Measurements from ENCODE around the gene BMP7. TPM values are rescaled to one million over a fixed set of nuclear protein-coding genes. Genes with fewer than 3 reads are reported as not detected.

The BMP7 gene
- total and polyA plus RNA-seq, 2 of the 13 experiments (the other 11 are each of a cell fraction or from before 2014, with no cell fraction given): not detected

GRCh38 chr20:57298457-57298856, 32.0 kb upstream of the BMP7 start:
- H2AFZ ChIP-seq (ENCODE audit: low read length): no peak overlapping the region
- TF ChIP-seq TERF1 (CRISPR knock-in tag; IDR thresholded peaks at IDR 0.05) (no peak), ZNF280D (CRISPR knock-in tag; IDR thresholded peaks at IDR 0.05) (no peak), REL (CRISPR knock-in tag; conservative IDR thresholded peaks at IDR 0.05) (no peak), CEBPB (IDR thresholded peaks at IDR 0.05; ENCODE audit: borderline replicate concordance, low read depth, low read length) (peak; percentile 38; the same call in 1 of the 2 replicates), SAP130 (CRISPR knock-in tag; IDR thresholded peaks at IDR 0.05; ENCODE audit: low read depth) (no peak), SMAD3 (CRISPR knock-in tag; IDR thresholded peaks at IDR 0.05) (no peak), DZIP1 (CRISPR knock-in tag; IDR thresholded peaks at IDR 0.05) (no peak), HNRNPLL (IDR thresholded peaks at IDR 0.05; ENCODE audit: low read depth, low read length, poor library complexity, severe bottlenecking) (no peak), ATF7 (IDR thresholded peaks at IDR 0.05) (peak; percentile 56), ATF7 (CRISPR knock-in tag; IDR thresholded peaks at IDR 0.05) (no peak)
- POLR2A ChIA-PET: no interaction called here
- DNase-seq (ENCODE audit: low spot score) (no peak), ATAC-seq (no peak), FAIRE-seq (no peak)
- H3K79me2 ChIP-seq (ENCODE audit: insufficient read depth, low read length): no peaks in the 10 kb centered on the region
- CTCF ChIA-PET (ENCODE audit: low intra/inter-chr PET ratio, low total read pairs): no interaction called here
- in situ Hi-C loops (cut with HindIII; ENCODE audit: extremely low pct_ligation_motif_present, low pct_unique_long_range_greater_than_20kb) (no loop called here), intact Hi-C loops (cut with micrococcal nuclease; ENCODE audit: unreplicated experiment) (no loop called here)
- no peaks in the 10 kb centered on the region for H3K36me3 ChIP-seq (replicated peaks in 1 of 2; ENCODE audit: control insufficient read depth in 1 of 2, insufficient read depth in 2 of 2, low read length in 2 of 2)
- H3K4me2 ChIP-seq (ENCODE audit: low read depth, low read length): no peak overlapping the region
- H3K27me3 ChIP-seq (ENCODE audit: control insufficient read depth in 1 of 2, insufficient read depth in 2 of 2, low read length in 2 of 2): peaks cover 0 to 30% of the 10 kb centered on the region in 2 experiments; a peak in 4 of 5 replicates
- no peak overlapping the region for H3K9ac ChIP-seq (ENCODE audit: insufficient read depth, low read depth, low read length)
- WGBS (ENCODE audit: low lambda C conversion rate): 25% methylated on average over 4 of the region's 4 CpGs
- no peaks in the 10 kb centered on the region for H4K20me1 ChIP-seq (ENCODE audit: insufficient read depth, low read length)
- no peak overlapping the region for H3K27ac ChIP-seq (ENCODE audit: extremely low read length, insufficient read depth, low read length)
- BruUV-seq (replicated peaks): no TSS peak
- peaks cover 4% of the 10 kb centered on the region for H3K4me1 ChIP-seq (ENCODE audit: insufficient read depth, low read length)
- no peak overlapping the region for H3K4me3 ChIP-seq (replicated peaks in 1 of 3; ENCODE audit: insufficient read depth in 1 of 3, low read depth in 2 of 3, low read length in 3 of 3)
- H3K9me3 ChIP-seq (ENCODE audit: low read length): no peaks in the 10 kb centered on the region
